Suprapubic skin (tissue), 4 donors: ENCODE data around the gene SLC35G3.

Experiments used
- EP300 ChIP-seq: sonication (generic); formaldehyde crosslinking; IDR thresholded peaks from one replicate; pipeline ENCODE4 v1.6.1; 2017; ENCODE audit warnings: antibody characterized with exemption
- POLR2A ChIP-seq, 2 donors: fragments of 450-650 bp; IDR thresholded peaks; one replicate each; pipeline ENCODE4 v1.6.1; 2017; ENCODE audit warnings: antibody characterized with exemption in 2 of 2, mild to moderate bottlenecking in 2 of 2, moderate library complexity in 2 of 2
- POLR2AphosphoS5 ChIP-seq, 3 donors: sonication (generic); formaldehyde crosslinking; IDR thresholded peaks; one replicate each; pipeline ENCODE4 v1.6.1; 2017; ENCODE audit warnings: antibody characterized with exemption in 3 of 3
- TF ChIP-seq, protein P1 (sequence below), 2 donors: fragments of 200-600 bp in 1 of 2; fragments of 450-650 bp in 1 of 2; sonication (generic) in 1 of 2; IDR thresholded peaks; one replicate each; pipeline ENCODE4 v1.5.1; 2016 to 2019; ENCODE audit warnings: antibody characterized with exemption in 2 of 2, mild to moderate bottlenecking in 1 of 2, moderate library complexity in 1 of 2

DNA sequence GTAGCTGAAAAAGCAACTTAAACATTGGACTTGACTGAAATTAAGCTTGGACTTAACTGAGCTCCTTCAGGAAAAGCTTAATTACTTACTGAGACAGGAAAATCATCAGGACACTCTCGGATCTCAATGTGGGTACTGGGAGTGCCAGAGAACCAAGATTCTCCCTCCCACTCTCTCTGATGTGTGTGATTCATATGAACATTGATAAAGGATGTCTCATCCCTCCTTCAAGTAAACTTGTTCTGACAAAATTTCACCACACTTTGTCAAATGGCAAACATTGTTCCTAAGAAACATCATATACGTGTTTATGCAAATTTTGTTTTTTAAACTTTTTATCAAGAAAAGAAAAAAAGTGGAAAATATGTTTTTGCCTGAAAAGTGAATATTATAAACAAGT, 44.6 kb upstream of the SLC35G3 start:
- TF ChIP-seq, protein P1, sequence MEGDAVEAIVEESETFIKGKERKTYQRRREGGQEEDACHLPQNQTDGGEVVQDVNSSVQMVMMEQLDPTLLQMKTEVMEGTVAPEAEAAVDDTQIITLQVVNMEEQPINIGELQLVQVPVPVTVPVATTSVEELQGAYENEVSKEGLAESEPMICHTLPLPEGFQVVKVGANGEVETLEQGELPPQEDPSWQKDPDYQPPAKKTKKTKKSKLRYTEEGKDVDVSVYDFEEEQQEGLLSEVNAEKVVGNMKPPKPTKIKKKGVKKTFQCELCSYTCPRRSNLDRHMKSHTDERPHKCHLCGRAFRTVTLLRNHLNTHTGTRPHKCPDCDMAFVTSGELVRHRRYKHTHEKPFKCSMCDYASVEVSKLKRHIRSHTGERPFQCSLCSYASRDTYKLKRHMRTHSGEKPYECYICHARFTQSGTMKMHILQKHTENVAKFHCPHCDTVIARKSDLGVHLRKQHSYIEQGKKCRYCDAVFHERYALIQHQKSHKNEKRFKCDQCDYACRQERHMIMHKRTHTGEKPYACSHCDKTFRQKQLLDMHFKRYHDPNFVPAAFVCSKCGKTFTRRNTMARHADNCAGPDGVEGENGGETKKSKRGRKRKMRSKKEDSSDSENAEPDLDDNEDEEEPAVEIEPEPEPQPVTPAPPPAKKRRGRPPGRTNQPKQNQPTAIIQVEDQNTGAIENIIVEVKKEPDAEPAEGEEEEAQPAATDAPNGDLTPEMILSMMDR (IDR thresholded peaks at IDR 0.05): no peak
- TF ChIP-seq POLR2AphosphoS5 (IDR thresholded peaks at IDR 0.05) (no peak), POLR2A (IDR thresholded peaks at IDR 0.05) (no peak), EP300 (no peak)
